Esophagus squamous epithelium (tissue), 4 donors: ENCODE results near the gene THBS1.

Experiments used
- POLR2A ChIP-seq, 4 donors: fragments of 450-650 bp; IDR thresholded peaks; one replicate each; pipeline ENCODE4 v1.6.1; 2017; ENCODE audit warnings: antibody characterized with exemption in 4 of 4, mild to moderate bottlenecking in 4 of 4, moderate library complexity in 3 of 4
- TF ChIP-seq, protein P1 (sequence below), 6 experiments: fragments of 450-650 bp in 4 of 6; fragments of 200-600 bp in 2 of 6; sonication (generic) in 2 of 6; IDR thresholded peaks; one replicate each; pipeline ENCODE4 v1.5.1; 2016 to 2019; ENCODE audit warnings: antibody characterized with exemption in 6 of 6, mild to moderate bottlenecking in 4 of 6, moderate library complexity in 4 of 6

DNA sequence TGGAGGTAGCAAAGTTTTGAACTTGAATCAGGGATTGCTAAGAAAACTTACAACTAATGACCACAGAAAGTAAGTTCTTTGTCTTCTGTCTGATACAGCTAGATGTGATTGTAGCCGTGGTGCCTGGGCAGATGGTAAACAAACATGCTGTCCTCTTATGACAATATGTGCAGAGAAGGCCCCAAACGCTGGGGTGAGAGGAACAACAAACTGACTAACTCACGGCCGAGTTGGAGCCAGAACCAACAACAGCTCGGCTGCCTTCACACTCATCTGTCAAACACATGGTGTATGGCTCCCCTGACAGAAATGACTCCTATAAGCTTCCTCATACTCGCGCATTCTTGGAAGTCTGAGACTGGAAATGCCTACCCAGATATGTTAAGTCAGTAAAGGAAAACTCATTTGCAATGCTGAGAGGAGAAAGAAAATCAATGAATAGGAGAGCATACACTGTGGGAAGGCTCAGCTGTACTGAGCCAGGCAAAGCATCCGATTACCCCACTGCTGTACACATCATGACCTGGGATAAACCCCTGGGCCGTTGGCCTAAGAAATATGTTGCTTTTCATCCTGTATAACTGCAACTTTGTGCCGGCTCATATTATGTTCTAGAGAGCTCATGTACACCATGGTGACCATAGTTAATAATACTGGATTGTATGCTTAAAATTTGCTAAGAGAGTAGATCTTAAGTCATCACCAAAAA, 5.7 kb downstream of the THBS1 start:
- TF ChIP-seq POLR2A (IDR thresholded peaks at IDR 0.05): no peak
- TF ChIP-seq, protein P1, sequence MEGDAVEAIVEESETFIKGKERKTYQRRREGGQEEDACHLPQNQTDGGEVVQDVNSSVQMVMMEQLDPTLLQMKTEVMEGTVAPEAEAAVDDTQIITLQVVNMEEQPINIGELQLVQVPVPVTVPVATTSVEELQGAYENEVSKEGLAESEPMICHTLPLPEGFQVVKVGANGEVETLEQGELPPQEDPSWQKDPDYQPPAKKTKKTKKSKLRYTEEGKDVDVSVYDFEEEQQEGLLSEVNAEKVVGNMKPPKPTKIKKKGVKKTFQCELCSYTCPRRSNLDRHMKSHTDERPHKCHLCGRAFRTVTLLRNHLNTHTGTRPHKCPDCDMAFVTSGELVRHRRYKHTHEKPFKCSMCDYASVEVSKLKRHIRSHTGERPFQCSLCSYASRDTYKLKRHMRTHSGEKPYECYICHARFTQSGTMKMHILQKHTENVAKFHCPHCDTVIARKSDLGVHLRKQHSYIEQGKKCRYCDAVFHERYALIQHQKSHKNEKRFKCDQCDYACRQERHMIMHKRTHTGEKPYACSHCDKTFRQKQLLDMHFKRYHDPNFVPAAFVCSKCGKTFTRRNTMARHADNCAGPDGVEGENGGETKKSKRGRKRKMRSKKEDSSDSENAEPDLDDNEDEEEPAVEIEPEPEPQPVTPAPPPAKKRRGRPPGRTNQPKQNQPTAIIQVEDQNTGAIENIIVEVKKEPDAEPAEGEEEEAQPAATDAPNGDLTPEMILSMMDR (IDR thresholded peaks at IDR 0.05): no peak
